Measurements from ENCODE around the gene SPN. TPM values are rescaled to one million over a fixed set of nuclear protein-coding genes. Genes with fewer than 3 reads are reported as not detected.

SPN gene
- total RNA-seq, 1 experiment from 2014 or later, result 0.47 TPM

DNA sequence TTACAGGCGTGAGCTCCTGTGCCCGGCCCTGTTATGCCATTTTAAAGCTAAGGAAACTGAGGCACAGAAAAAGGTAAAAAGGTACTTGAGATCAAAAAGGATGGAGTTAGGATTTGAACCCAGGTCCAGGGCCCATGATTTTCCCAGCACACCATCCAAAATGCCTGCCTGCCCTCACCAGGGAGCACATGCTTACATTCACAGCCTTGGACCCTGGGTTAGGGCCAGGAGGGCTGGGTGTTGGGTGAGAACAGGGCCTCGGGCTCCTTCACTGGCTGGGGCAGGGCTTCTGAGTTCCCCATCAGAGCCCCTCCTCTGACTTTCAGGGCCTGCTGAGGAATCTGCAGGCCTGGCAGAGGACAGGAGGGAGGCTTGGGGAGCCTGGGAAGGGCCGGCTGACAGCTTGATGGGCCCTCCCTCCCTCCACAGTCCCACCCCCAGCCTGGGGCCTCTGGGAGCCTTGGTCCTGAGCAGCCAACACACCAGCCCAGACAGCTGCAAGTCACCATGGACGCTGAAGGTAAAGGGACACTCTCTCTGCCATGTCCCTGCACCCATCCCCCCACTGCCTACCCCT, 15.7 kb downstream of the SPN start, which contains the start of gene QPRT:
TSS of gene QPRT (plus strand) at position 490 of the 577 bp plus-strand sequence. CDS start at position 508, 18 bp downstream.
- TF ChIP-seq POLR2A (IDR thresholded peaks at IDR 0.05; ENCODE audit: borderline replicate concordance, extremely low read depth, insufficient read depth, insufficient read length) (no peak), ELF1 (IDR thresholded peaks at IDR 0.05; ENCODE audit: borderline replicate concordance, low read depth) (no peak), ZNF274 (IDR thresholded peaks at IDR 0.05; ENCODE audit: low read depth, low read length) (no peak), ZBTB33 (IDR thresholded peaks at IDR 0.05; ENCODE audit: extremely low read depth, insufficient replicate concordance, low read length) (no peak), ZFX (IDR thresholded peaks at IDR 0.05) (no peak), TCF7L2 (IDR thresholded peaks at IDR 0.05; ENCODE audit: borderline replicate concordance, extremely low read depth, insufficient read depth, insufficient read length) (no peak)
- TF ChIP-seq, protein P1, sequence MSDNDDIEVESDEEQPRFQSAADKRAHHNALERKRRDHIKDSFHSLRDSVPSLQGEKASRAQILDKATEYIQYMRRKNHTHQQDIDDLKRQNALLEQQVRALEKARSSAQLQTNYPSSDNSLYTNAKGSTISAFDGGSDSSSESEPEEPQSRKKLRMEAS (IDR thresholded peaks at IDR 0.05), result no peak
- H3K4me2 ChIP-seq (ENCODE audit: low read length), result no peak within 1 kb of the TSS
- ATAC-seq (no peak), DNase-seq (ENCODE audit: low read depth, low spot score) (no peak)
- no peaks in the 10 kb centered on the region for H4K20me1 ChIP-seq (ENCODE audit: insufficient read depth)
- intact Hi-C loops (cut with micrococcal nuclease), result no loop called here
- no peaks in the 10 kb centered on the region for H3K9me3 ChIP-seq (ENCODE audit: control insufficient read depth in 1 of 2, insufficient read depth in 1 of 2, low read depth in 1 of 2, low read length in 2 of 2)
- no TSS peak for BruUV-seq (replicated peaks)
- RAD21 ChIA-PET (ENCODE audit: low non-redundant PET in 1 of 2, low total read pairs in 2 of 2, uncharacterized antibody in 2 of 2, unreplicated experiment in 2 of 2), result no interaction called here
- no peaks in the 10 kb centered on the region for H3K36me3 ChIP-seq (ENCODE audit: control insufficient read depth in 1 of 2, insufficient read depth in 2 of 2, low read length in 2 of 2)
- CTCF ChIA-PET, result interaction anchor here (1.0 kb wide), 1 partner anchor 37 kb away, joined by 3 read pairs; no protein-coding TSS in a partner anchor
- POLR2A ChIA-PET, result interaction anchor here (0.7 kb wide), 1 partner anchor 150 kb away, joined by 4 read pairs; no protein-coding TSS in a partner anchor
- H3K9ac ChIP-seq (ENCODE audit: low read length), result no peak within 1 kb of the TSS
- H3K4me3 ChIP-seq (replicated peaks in 1 of 2; ENCODE audit: low read depth in 1 of 2, low read length in 2 of 2), result no peak within 1 kb of the TSS
- peaks cover 0 to 5% of the 10 kb centered on the region in 2 experiments; a peak in 2 of 4 replicates for H3K4me1 ChIP-seq (ENCODE audit: control insufficient read depth in 1 of 2, insufficient read depth in 2 of 2, low read length in 2 of 2)
- H3K79me2 ChIP-seq (ENCODE audit: insufficient read depth, low read length), result no peaks in the 10 kb centered on the region
- no peak within 1 kb of the TSS for H3K27ac ChIP-seq (ENCODE audit: low read depth, low read length)
- no peaks in the 10 kb centered on the region for H3K9me2 ChIP-seq (ENCODE audit: insufficient read depth)
- H2AFZ ChIP-seq (ENCODE audit: low read depth, low read length, poor library complexity, severe bottlenecking), result no peak within 1 kb of the TSS
- H3K27me3 ChIP-seq (ENCODE audit: insufficient read depth, low read length), result no peaks in the 10 kb centered on the region
